Ovary (tissue), 9 donors: ENCODE measurements around the gene CCDC182. TPM values are rescaled to one million over a fixed set of nuclear protein-coding genes. Genes with fewer than 3 reads are reported as not detected.

Source experiments
- DNase-seq, 5 donors: peaks; one replicate each; pipeline ENCODE4 v3.0.0-alpha.2; 2019 to 2020
- H3K27ac ChIP-seq, 2 donors: fragments of 200-600 bp; one replicate each; pipeline versions ENCODE4 v1.5.1 to v1.8.0; 2019 to 2022
- H3K27me3 ChIP-seq: fragments of 200-600 bp; one replicate; pipeline ENCODE4 v1.8.0; 2022
- H3K36me3 ChIP-seq: fragments of 200-600 bp; sonication (generic); one replicate; pipeline ENCODE4 v1.5.1; 2019
- H3K4me1 ChIP-seq: one replicate; pipeline ENCODE4 v1.8.1; 2013; ENCODE audit warnings: mild to moderate bottlenecking, moderate library complexity; ENCODE audit not compliant: insufficient read depth
- H3K4me3 ChIP-seq: fragments of 200-600 bp; sonication (generic); one replicate; pipeline ENCODE4 v1.5.1; 2017
- H3K9me3 ChIP-seq, 2 donors: fragments of 200-600 bp in 1 of 2; sonication (generic) in 1 of 2; one replicate each; pipeline versions ENCODE4 v1.5.1 to v1.8.1; 2013 to 2019; ENCODE audit warnings: mild to moderate bottlenecking in 1 of 2, moderate library complexity in 1 of 2
- EP300 ChIP-seq: sonication (generic); formaldehyde crosslinking; IDR thresholded peaks from one replicate; pipeline ENCODE4 v1.6.1; 2017; ENCODE audit warnings: antibody characterized with exemption
- POLR2A ChIP-seq: fragments of 450-650 bp; IDR thresholded peaks from one replicate; pipeline ENCODE4 v1.6.1; 2017; ENCODE audit warnings: antibody characterized with exemption, mild to moderate bottlenecking, moderate library complexity
- WGBS, 3 donors: extraction: QIAGEN DNeasy Blood & Tissue Kit in 1 of 3; methylation state at CpG; one replicate each; pipeline versions ENCODE4 v1.1.5 to v1.1.7; 2013 to 2017; 5-methylcytosine and 5-hydroxymethylcytosine counted together
- intact Hi-C, 4 donors: fragments of 100-400 bp; cut with DNase I; formaldehyde crosslinking; loops; one replicate each; pipeline versions ENCODE4 v1.11.0 to v1.15.1; 2022 to 2023
- polyA plus RNA-seq, 2 donors: library from polyadenylated mRNA; stranded (reverse); fragments of 200-250 nt in 1 of 2; fragments of 350-450 nt in 1 of 2; fragmentation: Illumina TruSeq in 1 of 2; extraction: RNeasy Lipid Tissue Mini Kit (QIAGEN cat#74804) in 1 of 2; gene quantifications; one replicate each; pipeline ENCODE4 v1.2.3, GENCODE V29; 2013 to 2014
- total RNA-seq, 7 donors: library from RNA; depleted of rRNA in 2 of 7; stranded (reverse); fragments of >200 nt in 2 of 7; fragmentation: NEBNext Ultra II Directional in 3 of 7; extraction: Animal tissue kit (Norgen Biotek cat#: 25700) in 3 of 7; gene quantifications; one replicate each; pipeline versions ENCODE4 v1.1.0 to v1.2.4, GENCODE V29; 2016 to 2023
- TF ChIP-seq, protein P1 (sequence below), 3 donors: fragments of 450-650 bp in 2 of 3; fragments of 200-600 bp in 1 of 3; IDR thresholded peaks; one replicate each; pipeline versions ENCODE4 v1.5.1 to v1.8.0; 2016 to 2022; ENCODE audit warnings: antibody characterized with exemption in 3 of 3, mild to moderate bottlenecking in 1 of 3
- donor health status: DM: no; HTN: no; CAD: no; lungs with moderate emphysema.
- donor health status: DM: no; HTN: no; CAD: no.
- donor health status: Bipolar disorder and iron deficiency.
- donor health status: DM: yes; HTN: yes; CAD: no.
- donor health status: DM: no; HTN: no; CAD: no.
- donor health status: DM: yes; HTN: yes; CAD: no.

The CCDC182 gene
- total and polyA plus RNA-seq, 9 donors, result not detected

GRCh38 chr17:57701124-57701523 lies 44.0 kb downstream of the CCDC182 start:
- Histone ChIP-seq H3K4me1 (no peaks in the 10 kb centered on the region), H3K36me3 (no peaks in the 10 kb centered on the region), H3K27me3 (no peaks in the 10 kb centered on the region), H3K9me3 (no peaks in the 10 kb centered on the region), H3K27ac (no peak overlapping the region), H3K4me3 (no peak overlapping the region)
- DNase-seq, result no peak
- intact Hi-C loops, result no loop called here
- 93 to 98% (median 95%) methylated on average over 5 of the region's 5 CpGs for WGBS, 3 donors
- TF ChIP-seq EP300 (no peak), POLR2A (no peak)
- TF ChIP-seq, protein P1, sequence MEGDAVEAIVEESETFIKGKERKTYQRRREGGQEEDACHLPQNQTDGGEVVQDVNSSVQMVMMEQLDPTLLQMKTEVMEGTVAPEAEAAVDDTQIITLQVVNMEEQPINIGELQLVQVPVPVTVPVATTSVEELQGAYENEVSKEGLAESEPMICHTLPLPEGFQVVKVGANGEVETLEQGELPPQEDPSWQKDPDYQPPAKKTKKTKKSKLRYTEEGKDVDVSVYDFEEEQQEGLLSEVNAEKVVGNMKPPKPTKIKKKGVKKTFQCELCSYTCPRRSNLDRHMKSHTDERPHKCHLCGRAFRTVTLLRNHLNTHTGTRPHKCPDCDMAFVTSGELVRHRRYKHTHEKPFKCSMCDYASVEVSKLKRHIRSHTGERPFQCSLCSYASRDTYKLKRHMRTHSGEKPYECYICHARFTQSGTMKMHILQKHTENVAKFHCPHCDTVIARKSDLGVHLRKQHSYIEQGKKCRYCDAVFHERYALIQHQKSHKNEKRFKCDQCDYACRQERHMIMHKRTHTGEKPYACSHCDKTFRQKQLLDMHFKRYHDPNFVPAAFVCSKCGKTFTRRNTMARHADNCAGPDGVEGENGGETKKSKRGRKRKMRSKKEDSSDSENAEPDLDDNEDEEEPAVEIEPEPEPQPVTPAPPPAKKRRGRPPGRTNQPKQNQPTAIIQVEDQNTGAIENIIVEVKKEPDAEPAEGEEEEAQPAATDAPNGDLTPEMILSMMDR (IDR thresholded peaks at IDR 0.05), result no peak

GRCh38 chr17:57699751-57700219 lies 45.3 kb downstream of the CCDC182 start:
- DNase-seq, result no peak
- H3K4me1 ChIP-seq, result no peaks in the 10 kb centered on the region
- H3K36me3 ChIP-seq, result no peaks in the 10 kb centered on the region
- TF ChIP-seq EP300 (no peak), POLR2A (no peak)
- TF ChIP-seq, protein P1 (IDR thresholded peaks at IDR 0.05), result no peak
- H3K27me3 ChIP-seq, result no peaks in the 10 kb centered on the region
- no peak overlapping the region for H3K27ac ChIP-seq
- WGBS, 3 donors, result 40 to 71% (median 68%) methylated on average over 9 of the region's 9 CpGs
- H3K4me3 ChIP-seq, result no peak overlapping the region
- intact Hi-C loops, result no loop called here
- no peaks in the 10 kb centered on the region for H3K9me3 ChIP-seq

DNA sequence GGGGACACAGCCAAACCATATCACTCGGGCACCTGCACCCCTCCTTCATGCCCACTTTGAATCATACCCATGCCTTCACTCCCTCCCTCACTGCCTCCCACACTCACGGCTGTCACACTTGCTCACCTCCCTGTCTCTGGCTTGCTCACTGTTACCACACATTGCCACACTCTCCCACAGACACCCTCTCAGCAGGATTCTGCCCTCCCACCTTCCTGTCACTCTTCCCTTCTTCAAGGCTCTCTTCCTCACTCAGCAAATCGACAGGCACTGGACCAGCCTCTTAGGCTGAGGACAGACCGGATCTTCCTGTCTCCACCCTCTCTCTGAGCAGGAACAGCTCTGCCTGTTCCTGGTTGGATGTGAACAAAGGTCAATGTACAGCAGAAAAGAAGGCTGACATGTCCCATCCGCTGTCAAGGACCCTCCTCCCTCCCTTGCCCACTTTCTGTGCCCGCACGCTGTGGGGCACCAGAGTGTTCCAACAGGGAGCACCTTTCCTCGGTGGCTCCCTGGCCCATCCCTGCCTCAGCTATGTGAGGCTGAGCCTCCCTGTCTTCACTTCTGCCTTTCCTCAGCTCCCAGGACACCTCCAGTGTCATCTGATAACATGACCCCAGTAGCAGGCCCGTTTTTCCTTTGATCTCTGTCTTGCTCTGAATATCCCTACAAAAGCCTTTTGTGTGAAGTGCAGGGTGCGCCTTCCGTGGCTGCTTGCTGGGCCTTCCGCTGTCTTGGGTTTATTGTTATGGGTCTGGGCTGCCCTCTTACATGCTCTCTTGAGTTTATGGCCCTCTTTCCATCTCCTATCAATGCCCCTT lies 47.0 kb downstream of the CCDC182 start:
- 78 to 81% (median 80%) methylated on average over 12 of the region's 12 CpGs for WGBS, 3 donors
- no peak overlapping the region for H3K27ac ChIP-seq
- H3K4me1 ChIP-seq, result no peaks in the 10 kb centered on the region
- no peak for DNase-seq
- TF ChIP-seq, protein P1 (IDR thresholded peaks at IDR 0.05), result no peak
- no peak for TF ChIP-seq EP300
- TF ChIP-seq POLR2A, result no peak
- no peaks in the 10 kb centered on the region for H3K36me3 ChIP-seq
- no peak overlapping the region for H3K4me3 ChIP-seq
- H3K27me3 ChIP-seq, result no peaks in the 10 kb centered on the region
- no peaks in the 10 kb centered on the region for H3K9me3 ChIP-seq
- intact Hi-C loops, result no loop called here

GRCh38 chr17:57697197-57697596 lies 47.9 kb downstream of the CCDC182 start:
- no peaks in the 10 kb centered on the region for H3K9me3 ChIP-seq
- no peak for DNase-seq
- no peak overlapping the region for H3K4me3 ChIP-seq
- H3K27me3 ChIP-seq, result no peaks in the 10 kb centered on the region
- H3K4me1 ChIP-seq, result no peaks in the 10 kb centered on the region
- no peaks in the 10 kb centered on the region for H3K36me3 ChIP-seq
- intact Hi-C loops, result no loop called here
- no peak for TF ChIP-seq EP300
- TF ChIP-seq, protein P1 (IDR thresholded peaks at IDR 0.05), result no peak
- no peak for TF ChIP-seq POLR2A
- 90 to 97% (median 91%) methylated on average over 7 of the region's 7 CpGs for WGBS, 3 donors
- H3K27ac ChIP-seq, result no peak overlapping the region
